ENCODE results near the gene TMEM123. TPM values are rescaled to one million over a fixed set of nuclear protein-coding genes. Genes with fewer than 3 reads are reported as not detected.

The TMEM123 gene
- total and polyA plus RNA-seq, 2 of the 13 experiments (the other 11 are each of a cell fraction or from before 2014, with no cell fraction given) = 365 to 2,761 TPM

DNA sequence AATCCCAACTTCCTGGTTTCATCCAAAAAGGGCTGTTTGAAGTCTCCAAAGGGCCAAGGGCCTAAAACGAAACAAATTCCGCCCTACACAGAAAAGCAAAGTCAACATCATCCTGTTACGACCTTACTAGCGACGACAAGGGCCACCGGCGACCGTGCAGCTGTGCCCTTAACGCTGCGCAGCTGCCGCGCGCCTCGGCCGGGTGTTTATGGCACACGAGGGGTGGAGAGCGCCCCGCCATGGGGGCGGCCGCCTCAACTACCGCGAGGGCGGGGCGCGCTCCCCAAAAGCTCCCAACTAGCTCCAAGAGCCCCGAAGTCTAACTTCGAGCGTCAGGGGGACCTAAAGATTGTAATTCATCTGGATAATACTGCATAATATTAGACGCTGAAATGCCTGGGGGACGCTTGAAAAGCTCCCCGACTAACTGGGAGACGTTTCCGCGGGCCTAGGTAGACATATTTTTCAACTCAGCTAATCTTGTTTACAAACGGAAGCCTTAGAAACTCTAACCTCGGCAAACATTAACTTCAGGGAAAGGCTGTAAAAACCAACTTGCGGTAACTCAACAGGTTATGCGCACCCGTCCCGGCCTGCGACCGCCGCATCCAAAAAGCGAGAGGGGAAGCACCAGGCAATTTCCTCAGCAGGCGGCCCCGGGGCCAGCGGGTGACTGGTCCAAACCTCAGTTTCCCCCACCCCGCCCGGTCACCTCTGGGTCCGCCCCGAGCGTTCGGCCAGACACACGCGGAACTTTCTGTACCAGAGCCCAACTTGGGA lies 694 bp downstream of the TMEM123 start (continued):
- TF ChIP-seq ZNF614 (CRISPR knock-in tag; IDR thresholded peaks at IDR 0.05; ENCODE audit: borderline replicate concordance) (0 out of 2 replicates have a peak, but pooled peaks have one; percentile 35), DNMT3B (CRISPR knock-in tag; conservative IDR thresholded peaks at IDR 0.05) (peak; percentile 38; the same call in 1 of the 2 replicates), ZNF589 (CRISPR knock-in tag; conservative IDR thresholded peaks at IDR 0.05) (no peak), SRSF1 (optimal IDR thresholded peaks at IDR 0.05; ENCODE audit: low read depth, low read length) (no peak), RAD51 (IDR thresholded peaks at IDR 0.05; ENCODE audit: borderline replicate concordance) (no peak), ZNF781 (CRISPR knock-in tag; IDR thresholded peaks at IDR 0.05; ENCODE audit: borderline replicate concordance, not compliant biosample characterization) (no peak), HOXA5 (CRISPR knock-in tag; IDR thresholded peaks at IDR 0.05) (peak; percentile 78; the same call in 1 of the 2 replicates), FOXK1 (CRISPR knock-in tag; IDR thresholded peaks at IDR 0.05; ENCODE audit: borderline replicate concordance, low read depth) (peak; percentile 64; the same call in 1 of the 2 replicates), TEAD3 (CRISPR knock-in tag; optimal IDR thresholded peaks at IDR 0.05; ENCODE audit: borderline replicate concordance) (peak; percentile 80), ZNF629 (CRISPR knock-in tag; conservative IDR thresholded peaks at IDR 0.05) (no peak), HNRNPK (IDR thresholded peaks at IDR 0.05; ENCODE audit: low read depth, low read length, poor library complexity, severe bottlenecking) (no peak)
- TF ChIP-seq, protein P1, sequence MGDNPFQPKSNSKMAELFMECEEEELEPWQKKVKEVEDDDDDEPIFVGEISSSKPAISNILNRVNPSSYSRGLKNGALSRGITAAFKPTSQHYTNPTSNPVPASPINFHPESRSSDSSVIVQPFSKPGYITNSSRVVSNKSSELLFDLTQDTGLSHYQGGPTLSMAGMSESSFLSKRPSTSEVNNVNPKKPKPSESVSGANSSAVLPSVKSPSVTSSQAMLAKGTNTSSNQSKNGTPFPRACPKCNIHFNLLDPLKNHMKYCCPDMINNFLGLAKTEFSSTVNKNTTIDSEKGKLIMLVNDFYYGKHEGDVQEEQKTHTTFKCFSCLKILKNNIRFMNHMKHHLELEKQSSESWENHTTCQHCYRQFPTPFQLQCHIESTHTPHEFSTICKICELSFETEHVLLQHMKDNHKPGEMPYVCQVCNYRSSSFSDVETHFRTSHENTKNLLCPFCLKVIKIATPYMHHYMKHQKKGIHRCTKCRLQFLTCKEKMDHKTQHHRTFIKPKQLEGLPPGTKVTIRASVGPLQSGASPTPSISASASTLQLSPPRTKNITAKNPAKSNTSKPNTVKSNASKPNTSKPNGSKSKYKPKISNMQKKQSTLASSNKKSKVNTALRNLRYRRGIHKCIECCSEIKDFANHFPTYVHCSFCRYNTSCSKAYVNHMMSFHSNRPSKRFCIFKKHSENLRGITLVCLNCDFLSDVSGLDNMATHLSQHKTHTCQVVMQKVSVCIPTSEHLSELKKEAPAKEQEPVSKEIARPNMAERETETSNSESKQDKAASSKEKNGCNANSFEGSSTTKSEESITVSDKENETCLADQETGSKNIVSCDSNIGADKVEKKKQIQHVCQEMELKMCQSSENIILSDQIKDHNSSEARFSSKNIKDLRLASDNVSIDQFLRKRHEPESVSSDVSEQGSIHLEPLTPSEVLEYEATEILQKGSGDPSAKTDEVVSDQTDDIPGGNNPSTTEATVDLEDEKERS (CRISPR knock-in tag; IDR thresholded peaks at IDR 0.05) = peak; percentile 17; the same call in 1 of the 2 replicates
- TF ChIP-seq, protein P2, sequence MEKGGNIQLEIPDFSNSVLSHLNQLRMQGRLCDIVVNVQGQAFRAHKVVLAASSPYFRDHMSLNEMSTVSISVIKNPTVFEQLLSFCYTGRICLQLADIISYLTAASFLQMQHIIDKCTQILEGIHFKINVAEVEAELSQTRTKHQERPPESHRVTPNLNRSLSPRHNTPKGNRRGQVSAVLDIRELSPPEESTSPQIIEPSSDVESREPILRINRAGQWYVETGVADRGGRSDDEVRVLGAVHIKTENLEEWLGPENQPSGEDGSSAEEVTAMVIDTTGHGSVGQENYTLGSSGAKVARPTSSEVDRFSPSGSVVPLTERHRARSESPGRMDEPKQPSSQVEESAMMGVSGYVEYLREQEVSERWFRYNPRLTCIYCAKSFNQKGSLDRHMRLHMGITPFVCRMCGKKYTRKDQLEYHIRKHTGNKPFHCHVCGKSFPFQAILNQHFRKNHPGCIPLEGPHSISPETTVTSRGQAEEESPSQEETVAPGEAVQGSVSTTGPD (CRISPR knock-in tag; IDR thresholded peaks at IDR 0.05) = peak; percentile 66; the same call in 1 of the 2 replicates
- TF ChIP-seq, protein P3, sequence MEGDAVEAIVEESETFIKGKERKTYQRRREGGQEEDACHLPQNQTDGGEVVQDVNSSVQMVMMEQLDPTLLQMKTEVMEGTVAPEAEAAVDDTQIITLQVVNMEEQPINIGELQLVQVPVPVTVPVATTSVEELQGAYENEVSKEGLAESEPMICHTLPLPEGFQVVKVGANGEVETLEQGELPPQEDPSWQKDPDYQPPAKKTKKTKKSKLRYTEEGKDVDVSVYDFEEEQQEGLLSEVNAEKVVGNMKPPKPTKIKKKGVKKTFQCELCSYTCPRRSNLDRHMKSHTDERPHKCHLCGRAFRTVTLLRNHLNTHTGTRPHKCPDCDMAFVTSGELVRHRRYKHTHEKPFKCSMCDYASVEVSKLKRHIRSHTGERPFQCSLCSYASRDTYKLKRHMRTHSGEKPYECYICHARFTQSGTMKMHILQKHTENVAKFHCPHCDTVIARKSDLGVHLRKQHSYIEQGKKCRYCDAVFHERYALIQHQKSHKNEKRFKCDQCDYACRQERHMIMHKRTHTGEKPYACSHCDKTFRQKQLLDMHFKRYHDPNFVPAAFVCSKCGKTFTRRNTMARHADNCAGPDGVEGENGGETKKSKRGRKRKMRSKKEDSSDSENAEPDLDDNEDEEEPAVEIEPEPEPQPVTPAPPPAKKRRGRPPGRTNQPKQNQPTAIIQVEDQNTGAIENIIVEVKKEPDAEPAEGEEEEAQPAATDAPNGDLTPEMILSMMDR (CRISPR knock-in tag; IDR thresholded peaks at IDR 0.05) = peak; percentile 52
- TF ChIP-seq, protein P4, sequence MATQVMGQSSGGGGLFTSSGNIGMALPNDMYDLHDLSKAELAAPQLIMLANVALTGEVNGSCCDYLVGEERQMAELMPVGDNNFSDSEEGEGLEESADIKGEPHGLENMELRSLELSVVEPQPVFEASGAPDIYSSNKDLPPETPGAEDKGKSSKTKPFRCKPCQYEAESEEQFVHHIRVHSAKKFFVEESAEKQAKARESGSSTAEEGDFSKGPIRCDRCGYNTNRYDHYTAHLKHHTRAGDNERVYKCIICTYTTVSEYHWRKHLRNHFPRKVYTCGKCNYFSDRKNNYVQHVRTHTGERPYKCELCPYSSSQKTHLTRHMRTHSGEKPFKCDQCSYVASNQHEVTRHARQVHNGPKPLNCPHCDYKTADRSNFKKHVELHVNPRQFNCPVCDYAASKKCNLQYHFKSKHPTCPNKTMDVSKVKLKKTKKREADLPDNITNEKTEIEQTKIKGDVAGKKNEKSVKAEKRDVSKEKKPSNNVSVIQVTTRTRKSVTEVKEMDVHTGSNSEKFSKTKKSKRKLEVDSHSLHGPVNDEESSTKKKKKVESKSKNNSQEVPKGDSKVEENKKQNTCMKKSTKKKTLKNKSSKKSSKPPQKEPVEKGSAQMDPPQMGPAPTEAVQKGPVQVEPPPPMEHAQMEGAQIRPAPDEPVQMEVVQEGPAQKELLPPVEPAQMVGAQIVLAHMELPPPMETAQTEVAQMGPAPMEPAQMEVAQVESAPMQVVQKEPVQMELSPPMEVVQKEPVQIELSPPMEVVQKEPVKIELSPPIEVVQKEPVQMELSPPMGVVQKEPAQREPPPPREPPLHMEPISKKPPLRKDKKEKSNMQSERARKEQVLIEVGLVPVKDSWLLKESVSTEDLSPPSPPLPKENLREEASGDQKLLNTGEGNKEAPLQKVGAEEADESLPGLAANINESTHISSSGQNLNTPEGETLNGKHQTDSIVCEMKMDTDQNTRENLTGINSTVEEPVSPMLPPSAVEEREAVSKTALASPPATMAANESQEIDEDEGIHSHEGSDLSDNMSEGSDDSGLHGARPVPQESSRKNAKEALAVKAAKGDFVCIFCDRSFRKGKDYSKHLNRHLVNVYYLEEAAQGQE (IDR thresholded peaks at IDR 0.05; ENCODE audit: borderline replicate concordance in 1 of 2, low read depth in 1 of 2, low read length in 2 of 2) = peak in 1 of 2 experiments; percentile 58; a peak in 1 of 4 replicates
- TF ChIP-seq, protein P5, sequence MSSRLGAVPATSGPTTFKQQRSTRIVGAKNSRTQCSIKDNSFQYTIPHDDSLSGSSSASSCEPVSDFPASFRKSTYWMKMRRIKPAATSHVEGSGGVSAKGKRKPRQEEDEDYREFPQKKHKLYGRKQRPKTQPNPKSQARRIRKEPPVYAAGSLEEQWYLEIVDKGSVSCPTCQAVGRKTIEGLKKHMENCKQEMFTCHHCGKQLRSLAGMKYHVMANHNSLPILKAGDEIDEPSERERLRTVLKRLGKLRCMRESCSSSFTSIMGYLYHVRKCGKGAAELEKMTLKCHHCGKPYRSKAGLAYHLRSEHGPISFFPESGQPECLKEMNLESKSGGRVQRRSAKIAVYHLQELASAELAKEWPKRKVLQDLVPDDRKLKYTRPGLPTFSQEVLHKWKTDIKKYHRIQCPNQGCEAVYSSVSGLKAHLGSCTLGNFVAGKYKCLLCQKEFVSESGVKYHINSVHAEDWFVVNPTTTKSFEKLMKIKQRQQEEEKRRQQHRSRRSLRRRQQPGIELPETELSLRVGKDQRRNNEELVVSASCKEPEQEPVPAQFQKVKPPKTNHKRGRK (CRISPR knock-in tag; IDR thresholded peaks at IDR 0.05) = no peak

Measured in HepG2 (cell line).